ENCODE measurements around the gene GABRR1.

- TF ChIP-seq, protein P1, sequence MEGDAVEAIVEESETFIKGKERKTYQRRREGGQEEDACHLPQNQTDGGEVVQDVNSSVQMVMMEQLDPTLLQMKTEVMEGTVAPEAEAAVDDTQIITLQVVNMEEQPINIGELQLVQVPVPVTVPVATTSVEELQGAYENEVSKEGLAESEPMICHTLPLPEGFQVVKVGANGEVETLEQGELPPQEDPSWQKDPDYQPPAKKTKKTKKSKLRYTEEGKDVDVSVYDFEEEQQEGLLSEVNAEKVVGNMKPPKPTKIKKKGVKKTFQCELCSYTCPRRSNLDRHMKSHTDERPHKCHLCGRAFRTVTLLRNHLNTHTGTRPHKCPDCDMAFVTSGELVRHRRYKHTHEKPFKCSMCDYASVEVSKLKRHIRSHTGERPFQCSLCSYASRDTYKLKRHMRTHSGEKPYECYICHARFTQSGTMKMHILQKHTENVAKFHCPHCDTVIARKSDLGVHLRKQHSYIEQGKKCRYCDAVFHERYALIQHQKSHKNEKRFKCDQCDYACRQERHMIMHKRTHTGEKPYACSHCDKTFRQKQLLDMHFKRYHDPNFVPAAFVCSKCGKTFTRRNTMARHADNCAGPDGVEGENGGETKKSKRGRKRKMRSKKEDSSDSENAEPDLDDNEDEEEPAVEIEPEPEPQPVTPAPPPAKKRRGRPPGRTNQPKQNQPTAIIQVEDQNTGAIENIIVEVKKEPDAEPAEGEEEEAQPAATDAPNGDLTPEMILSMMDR (IDR thresholded peaks at IDR 0.05; ENCODE audit: extremely low read depth in 1 of 2, insufficient read depth in 1 of 2, low read depth in 1 of 2, low read length in 2 of 2): no peak
- TF ChIP-seq, protein P2, sequence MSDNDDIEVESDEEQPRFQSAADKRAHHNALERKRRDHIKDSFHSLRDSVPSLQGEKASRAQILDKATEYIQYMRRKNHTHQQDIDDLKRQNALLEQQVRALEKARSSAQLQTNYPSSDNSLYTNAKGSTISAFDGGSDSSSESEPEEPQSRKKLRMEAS (IDR thresholded peaks at IDR 0.05; ENCODE audit: insufficient read depth, insufficient read length): no peak
- TF ChIP-seq POLR2AphosphoS5 (IDR thresholded peaks at IDR 0.05; ENCODE audit: insufficient read depth, low read depth, low read length) (no peak), POLR2A (IDR thresholded peaks at IDR 0.05; ENCODE audit: low read depth, low read length) (no peak)
Measured at GRCh38 chr6:89250239-89250638, 33.1 kb upstream of the GABRR1 start.

Data from endothelial cell of umbilical vein (primary cell).